SK-N-SH treated with all-trans-retinoic acid at 6 μM for 48 hours (cell line): Measurements from ENCODE around the gene OVCH2.

Source experiments
- ARNTL ChIP-seq: fragments of 450-650 bp; formaldehyde crosslinking; IDR thresholded peaks from 2 replicates; pipeline ENCODE4 v1.5.0; 2020; ENCODE audit warnings: low read depth, mild to moderate bottlenecking, moderate library complexity, borderline replicate concordance
- BACH2 ChIP-seq: fragments of 250-450 bp; sonication (Bioruptor Pico); IDR thresholded peaks from 2 replicates; pipeline ENCODE4 v1.9.0; 2021; ENCODE audit warnings: mild to moderate bottlenecking, borderline replicate concordance
- GLIS3 ChIP-seq: fragments of 250-450 bp; sonication (Bioruptor Pico); IDR thresholded peaks from 2 replicates; pipeline ENCODE4 v1.5.0; 2020; ENCODE audit warnings: mild to moderate bottlenecking, moderate library complexity
- OSR1 ChIP-seq: fragments of 250-450 bp; sonication (Bioruptor Pico); IDR thresholded peaks from 2 replicates; pipeline ENCODE4 v1.8.0; 2022; ENCODE audit warnings: moderate library complexity, mild to moderate bottlenecking, inconsistent platforms
- PATZ1 ChIP-seq: fragments of 250-450 bp; sonication (Bioruptor Pico); IDR thresholded peaks from 2 replicates; pipeline ENCODE4 v1.8.0; 2020; ENCODE audit warnings: mild to moderate bottlenecking, moderate library complexity, borderline replicate concordance
- PPARA ChIP-seq: fragments of 250-450 bp; sonication (Bioruptor Pico); IDR thresholded peaks from 2 replicates; pipeline ENCODE4 v1.5.0; 2020; ENCODE audit warnings: mild to moderate bottlenecking, borderline replicate concordance
- RARB ChIP-seq: fragments of 250-450 bp; sonication (Bioruptor Pico); IDR thresholded peaks from 2 replicates; pipeline ENCODE4 v1.8.0; 2021; ENCODE audit warnings: mild to moderate bottlenecking, moderate library complexity
- ZFP30 ChIP-seq: fragments of 450-650 bp; formaldehyde crosslinking; IDR thresholded peaks from 2 replicates; pipeline ENCODE4 v1.5.0; 2022; ENCODE audit warnings: mild to moderate bottlenecking, moderate library complexity
- ZNF70 ChIP-seq: fragments of 450-650 bp; formaldehyde crosslinking; IDR thresholded peaks from 2 replicates; pipeline ENCODE4 v1.5.0; 2020; ENCODE audit warnings: mild to moderate bottlenecking, moderate library complexity
- TF ChIP-seq, protein P1 (sequence below): fragments of 250-450 bp; sonication (Bioruptor Pico); IDR thresholded peaks from 2 replicates; pipeline ENCODE4 v1.5.0; 2020; ENCODE audit warnings: mild to moderate bottlenecking, moderate library complexity
- TF ChIP-seq, protein P2 (sequence below): fragments of 250-450 bp; sonication (Bioruptor Pico); IDR thresholded peaks from 2 replicates; pipeline ENCODE4 v1.5.1; 2020; ENCODE audit warnings: low read depth, mild to moderate bottlenecking, moderate library complexity

GRCh38 chr11:7692426-7692825 is 13.9 kb downstream of the OVCH2 start:
- TF ChIP-seq RARB (CRISPR knock-in tag), result no peak
- TF ChIP-seq ZFP30 (CRISPR knock-in tag), result no peak
- TF ChIP-seq, protein P1, sequence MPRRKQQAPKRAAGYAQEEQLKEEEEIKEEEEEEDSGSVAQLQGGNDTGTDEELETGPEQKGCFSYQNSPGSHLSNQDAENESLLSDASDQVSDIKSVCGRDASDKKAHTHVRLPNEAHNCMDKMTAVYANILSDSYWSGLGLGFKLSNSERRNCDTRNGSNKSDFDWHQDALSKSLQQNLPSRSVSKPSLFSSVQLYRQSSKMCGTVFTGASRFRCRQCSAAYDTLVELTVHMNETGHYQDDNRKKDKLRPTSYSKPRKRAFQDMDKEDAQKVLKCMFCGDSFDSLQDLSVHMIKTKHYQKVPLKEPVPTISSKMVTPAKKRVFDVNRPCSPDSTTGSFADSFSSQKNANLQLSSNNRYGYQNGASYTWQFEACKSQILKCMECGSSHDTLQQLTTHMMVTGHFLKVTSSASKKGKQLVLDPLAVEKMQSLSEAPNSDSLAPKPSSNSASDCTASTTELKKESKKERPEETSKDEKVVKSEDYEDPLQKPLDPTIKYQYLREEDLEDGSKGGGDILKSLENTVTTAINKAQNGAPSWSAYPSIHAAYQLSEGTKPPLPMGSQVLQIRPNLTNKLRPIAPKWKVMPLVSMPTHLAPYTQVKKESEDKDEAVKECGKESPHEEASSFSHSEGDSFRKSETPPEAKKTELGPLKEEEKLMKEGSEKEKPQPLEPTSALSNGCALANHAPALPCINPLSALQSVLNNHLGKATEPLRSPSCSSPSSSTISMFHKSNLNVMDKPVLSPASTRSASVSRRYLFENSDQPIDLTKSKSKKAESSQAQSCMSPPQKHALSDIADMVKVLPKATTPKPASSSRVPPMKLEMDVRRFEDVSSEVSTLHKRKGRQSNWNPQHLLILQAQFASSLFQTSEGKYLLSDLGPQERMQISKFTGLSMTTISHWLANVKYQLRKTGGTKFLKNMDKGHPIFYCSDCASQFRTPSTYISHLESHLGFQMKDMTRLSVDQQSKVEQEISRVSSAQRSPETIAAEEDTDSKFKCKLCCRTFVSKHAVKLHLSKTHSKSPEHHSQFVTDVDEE (CRISPR knock-in tag), result no peak
- TF ChIP-seq GLIS3 (CRISPR knock-in tag), result no peak
- no peak for TF ChIP-seq PATZ1 (CRISPR knock-in tag)
- no peak for TF ChIP-seq ARNTL (CRISPR knock-in tag)
- TF ChIP-seq PPARA (CRISPR knock-in tag), result no peak
- no peak for TF ChIP-seq ZNF70 (CRISPR knock-in tag)
- TF ChIP-seq OSR1 (CRISPR knock-in tag), result no peak
- TF ChIP-seq, protein P2, sequence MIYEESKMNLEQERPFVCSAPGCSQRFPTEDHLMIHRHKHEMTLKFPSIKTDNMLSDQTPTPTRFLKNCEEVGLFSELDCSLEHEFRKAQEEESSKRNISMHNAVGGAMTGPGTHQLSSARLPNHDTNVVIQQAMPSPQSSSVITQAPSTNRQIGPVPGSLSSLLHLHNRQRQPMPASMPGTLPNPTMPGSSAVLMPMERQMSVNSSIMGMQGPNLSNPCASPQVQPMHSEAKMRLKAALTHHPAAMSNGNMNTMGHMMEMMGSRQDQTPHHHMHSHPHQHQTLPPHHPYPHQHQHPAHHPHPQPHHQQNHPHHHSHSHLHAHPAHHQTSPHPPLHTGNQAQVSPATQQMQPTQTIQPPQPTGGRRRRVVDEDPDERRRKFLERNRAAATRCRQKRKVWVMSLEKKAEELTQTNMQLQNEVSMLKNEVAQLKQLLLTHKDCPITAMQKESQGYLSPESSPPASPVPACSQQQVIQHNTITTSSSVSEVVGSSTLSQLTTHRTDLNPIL, result no peak
- TF ChIP-seq BACH2, result no peak
